ENCODE data around the gene HOXB3.

Gene HOXB3

DNA sequence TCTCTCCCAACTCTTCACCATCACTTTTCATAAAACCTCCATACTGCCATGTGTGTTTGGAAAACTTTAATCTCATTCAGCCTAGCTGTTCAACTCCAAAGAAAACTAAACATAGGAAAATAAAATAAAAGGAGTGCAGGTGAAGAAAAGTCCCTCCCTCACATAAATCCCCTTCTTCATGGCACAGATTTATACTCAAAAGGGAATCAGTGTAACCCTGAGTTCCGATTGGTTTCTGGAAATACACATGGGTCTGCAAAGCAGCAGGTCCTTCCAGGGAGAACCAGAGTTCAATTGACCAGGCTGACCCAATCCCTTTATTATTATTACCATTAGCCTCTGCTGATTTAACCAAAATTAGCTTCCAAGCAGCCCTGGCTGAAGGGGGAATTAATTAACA, 36.2 kb downstream of the HOXB3 start:
- no peak for FAIRE-seq

- no peak for FAIRE-seq
Observed at GRCh38 chr17:48553190-48553547, 36.9 kb downstream of the HOXB3 start.

GRCh38 chr17:48552466-48553189, 37.4 kb downstream of the HOXB3 start:
- no peak for FAIRE-seq

DNA sequence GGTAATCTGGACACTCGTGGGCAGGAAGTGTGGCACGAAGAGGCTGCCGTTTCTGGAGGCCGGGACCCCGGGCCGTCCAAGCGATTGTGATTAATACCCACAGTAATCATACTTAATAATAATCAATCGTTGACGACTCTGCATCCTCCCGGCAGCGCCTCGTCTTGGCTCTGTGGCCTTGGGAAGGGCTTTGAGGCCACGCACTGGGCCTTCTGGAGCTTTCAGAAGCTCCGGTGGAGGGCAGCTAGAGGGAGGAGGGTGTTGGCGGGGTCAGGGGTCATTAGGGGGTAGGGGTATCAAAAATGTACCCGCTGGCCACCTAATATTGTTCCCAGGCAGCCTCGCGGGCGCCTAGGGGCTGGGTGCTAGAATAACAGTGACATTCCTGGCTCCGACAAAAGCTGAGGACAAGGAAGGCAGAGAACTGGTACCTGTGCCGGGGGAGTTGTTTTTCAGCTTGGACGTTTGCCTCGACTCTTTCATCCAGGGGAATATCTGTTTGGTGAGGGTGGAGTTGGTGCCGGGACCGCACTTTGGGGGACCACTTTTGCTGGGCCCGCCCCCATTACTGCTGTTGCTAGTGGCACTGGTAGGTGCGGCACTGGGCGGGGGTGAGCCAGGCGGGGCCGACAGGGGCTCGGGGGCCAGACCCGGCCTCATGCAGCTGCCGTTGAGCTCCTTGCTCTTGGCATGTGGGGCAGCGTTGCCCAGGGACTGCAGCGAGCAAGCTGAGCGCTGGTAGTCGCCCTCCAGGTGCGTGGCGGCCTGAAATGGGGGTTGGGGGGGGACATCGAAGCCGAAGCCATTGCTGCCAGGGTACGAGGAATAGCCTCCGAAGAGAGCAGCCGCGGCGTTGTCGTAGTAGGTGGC, 38.2 kb downstream of the HOXB3 start:
- no peak for FAIRE-seq

DNA sequence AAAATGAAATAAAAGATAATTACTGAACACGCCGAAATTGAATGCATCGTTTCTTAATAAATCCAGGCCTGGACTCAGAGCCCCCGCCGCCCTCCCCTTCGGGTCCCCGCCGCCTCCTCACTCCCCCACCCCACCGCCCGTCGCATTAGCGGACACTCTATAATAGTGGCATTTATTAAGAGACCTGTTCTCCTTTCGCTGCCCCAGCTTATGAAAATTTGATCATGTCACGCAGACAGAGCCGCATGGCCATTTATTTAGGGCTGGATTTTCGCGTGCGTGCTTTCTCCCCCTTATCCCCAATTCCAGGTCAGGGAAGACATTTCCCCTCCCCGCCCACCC, 38.9 kb downstream of the HOXB3 start:
- no peak for FAIRE-seq

- FAIRE-seq, result no peak
Observed at GRCh38 chr17:48550502-48551213, 39.4 kb downstream of the HOXB3 start.

- FAIRE-seq, result no peak
Observed at GRCh38 chr17:48549914-48550501, 40.0 kb downstream of the HOXB3 start.

DNA sequence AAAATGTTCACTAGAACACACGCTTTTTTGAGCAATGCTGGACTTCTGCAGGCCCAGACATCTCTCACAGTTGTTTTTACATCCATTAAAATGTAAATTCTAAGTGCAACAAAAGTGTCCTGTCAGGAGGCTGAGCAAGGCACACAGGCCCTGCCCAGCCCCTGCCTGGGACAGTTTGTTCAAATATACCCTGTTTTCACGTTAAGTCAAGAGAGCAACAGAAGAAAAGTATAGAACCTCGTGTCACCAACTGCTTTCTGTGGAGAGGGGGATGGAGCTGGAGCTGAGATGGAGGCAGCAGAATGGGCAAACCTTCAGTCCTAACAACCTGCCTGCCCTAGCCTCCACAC, 40.8 kb downstream of the HOXB3 start:
- no peak for FAIRE-seq

- no peak for FAIRE-seq
Observed at GRCh38 chr17:48548523-48549280, 41.3 kb downstream of the HOXB3 start.

- no peak for FAIRE-seq
Observed at GRCh38 chr17:48547808-48548522, 42.1 kb downstream of the HOXB3 start.

DNA sequence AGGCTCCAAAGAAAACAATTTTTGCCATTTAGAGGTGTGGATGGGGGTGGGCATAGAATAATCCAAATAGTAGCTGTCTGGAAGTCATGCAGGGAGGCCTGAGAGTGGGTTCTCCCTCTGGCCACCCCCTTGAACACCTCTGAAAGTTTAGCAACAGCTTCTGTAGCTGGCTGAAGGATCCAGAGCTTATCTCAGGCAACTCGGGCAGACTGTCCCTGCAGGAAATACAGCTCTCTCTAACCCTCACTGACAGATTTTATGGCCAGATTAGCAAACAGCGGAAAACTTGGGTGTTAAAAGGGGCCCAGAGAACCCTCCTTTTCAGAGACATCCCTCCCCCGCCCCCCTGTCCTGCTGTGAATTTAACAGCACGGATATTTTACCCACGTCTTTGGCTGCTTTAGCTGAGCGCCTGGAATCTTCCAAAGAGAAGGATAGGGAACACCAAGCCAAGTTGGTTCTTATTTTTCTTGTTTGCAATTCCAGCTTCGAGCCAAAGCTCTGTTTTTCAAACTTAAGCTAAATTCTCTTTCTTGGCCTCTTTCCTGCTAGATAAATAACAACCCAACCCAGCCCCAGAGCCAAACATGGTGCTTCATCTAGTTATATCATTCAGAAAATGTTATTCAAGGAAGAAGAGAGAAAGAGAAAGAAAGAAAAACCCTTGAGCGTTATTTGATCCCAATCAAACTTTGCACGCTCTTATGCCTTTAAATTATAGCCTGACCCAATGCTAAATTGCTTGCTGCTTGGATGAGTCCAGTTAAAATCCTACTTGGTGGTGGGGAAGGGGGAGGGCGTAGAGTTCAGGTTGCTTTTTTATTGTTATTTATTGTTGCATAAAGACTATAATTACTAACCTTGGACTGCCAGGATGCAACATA, 42.9 kb downstream of the HOXB3 start:
- FAIRE-seq, result no peak

DNA sequence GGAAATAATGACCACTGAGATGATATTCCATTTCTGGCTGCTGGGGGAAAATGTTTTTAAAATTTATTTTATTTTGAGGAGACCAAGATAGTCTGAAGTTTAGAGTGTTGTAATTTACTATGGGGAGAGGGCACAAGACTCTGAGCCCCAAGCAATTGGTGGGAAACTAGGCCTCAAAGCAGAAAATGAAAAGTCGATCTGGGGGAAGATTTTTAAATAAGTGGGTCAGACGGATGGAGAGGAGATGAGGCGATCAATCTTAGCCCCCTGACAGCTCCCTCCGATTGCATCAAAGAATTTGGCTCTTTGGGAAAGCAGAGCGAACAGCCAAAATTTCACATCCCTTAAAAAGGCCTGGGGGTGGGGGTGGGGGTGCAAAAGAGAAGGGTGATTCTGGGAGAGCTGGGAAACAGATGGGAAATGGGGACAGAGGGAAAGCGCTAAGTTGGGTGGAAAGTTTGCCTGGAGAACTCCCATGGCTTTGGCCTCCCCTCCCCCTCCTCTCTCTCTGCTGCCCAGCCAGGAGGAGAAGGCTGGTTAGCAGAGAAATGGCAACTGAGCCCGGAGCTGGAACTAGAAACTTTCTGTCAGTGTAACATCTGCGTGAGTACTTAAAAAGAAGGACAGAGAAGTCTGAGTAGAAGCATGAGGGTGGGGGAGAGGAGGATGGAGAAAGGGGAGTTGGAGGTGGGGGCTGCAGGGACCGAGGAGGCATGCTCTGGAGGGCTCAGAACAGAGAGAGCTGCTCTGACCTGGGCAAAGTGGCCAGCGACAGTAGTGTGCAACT, 43.7 kb downstream of the HOXB3 start:
- no peak for FAIRE-seq

- no peak for FAIRE-seq
Observed at GRCh38 chr17:48545539-48545938, 44.5 kb downstream of the HOXB3 start.

DNA sequence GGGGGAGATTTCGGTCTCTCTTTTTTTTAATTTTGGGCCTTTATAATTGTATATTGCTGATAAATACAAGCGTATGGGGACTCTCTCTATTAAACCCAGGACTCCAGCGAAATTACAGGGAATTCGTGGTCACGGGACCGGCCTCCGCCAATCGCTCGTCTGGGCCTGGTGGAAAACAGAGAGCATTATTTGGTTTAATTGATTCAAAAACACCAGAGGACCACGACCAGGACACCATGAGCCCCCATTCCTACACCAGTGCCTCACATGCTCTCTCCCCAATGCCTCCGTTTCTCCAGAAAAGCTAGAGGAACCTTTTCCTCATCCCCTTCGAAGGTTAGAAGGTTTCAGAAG, 45.0 kb downstream of the HOXB3 start, which contains the start of gene HOXB2:
Gene HOXB2, minus strand, starts transcription at position 88 of the 354 bp plus-strand sequence. CDS start 198 bp downstream, outside the sequence.
- no peak for FAIRE-seq

- no peak for FAIRE-seq
Observed at GRCh38 chr17:48544349-48545021, 45.6 kb downstream of the HOXB3 start.

DNA sequence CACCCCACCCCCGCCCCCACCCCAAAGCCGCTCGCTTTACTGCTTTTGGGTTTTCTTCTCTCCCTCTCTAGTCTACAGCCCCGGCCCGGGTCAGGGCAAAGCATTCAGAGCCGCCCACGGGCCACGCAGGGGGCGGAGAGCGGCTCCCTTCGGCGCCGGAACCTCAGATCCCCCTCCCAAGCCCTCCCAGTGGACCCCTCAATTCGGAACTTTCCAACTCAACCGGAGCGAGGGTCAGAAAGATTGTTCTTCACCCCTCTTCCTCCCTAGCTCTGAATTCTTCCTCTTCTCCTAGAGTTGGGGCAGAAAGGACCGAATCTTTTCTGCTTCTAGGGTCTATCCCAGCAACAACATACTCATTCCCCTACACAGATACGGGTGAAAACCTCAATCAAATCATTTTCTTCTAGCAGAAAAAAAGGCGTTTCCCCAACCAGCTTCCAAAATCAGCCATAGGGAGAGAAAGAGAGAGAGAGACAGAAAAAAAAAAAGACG, 46.1 kb downstream of the HOXB3 start:
- no peak for FAIRE-seq

GRCh38 chr17:48543107-48543853, 46.8 kb downstream of the HOXB3 start:
- no peak for FAIRE-seq

DNA sequence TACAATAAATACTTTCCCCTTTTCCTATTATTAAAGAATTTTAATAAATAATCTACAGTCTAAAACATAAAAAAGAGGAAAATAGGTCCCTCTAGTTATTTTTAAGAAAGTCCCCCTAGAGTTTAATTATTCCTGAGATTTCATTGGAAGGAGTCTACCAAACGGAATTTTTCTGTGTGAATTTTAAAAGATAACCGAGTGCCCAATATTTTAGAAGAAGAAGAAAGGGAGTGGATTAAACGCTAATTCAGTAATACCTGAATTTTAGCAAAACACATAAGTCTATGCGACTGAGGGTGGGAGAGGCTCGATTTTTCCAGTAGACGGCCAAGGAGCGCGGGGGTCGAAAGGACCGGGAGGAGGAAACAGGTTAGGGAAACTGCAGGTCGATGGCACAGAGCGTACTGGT, 47.3 kb downstream of the HOXB3 start:
- peak; percentile 34 for FAIRE-seq
